Measurements from ENCODE around the gene PAK1IP1. TPM values are rescaled to one million over a fixed set of nuclear protein-coding genes. Genes with fewer than 3 reads are reported as not detected.
"Not testable (repeated sequence)": the region's sequence is repeated elsewhere in the genome, so short reads cannot be mapped to it uniquely, and the experiment has no call there.

PAK1IP1 gene
- total and polyA plus RNA-seq, 3 donors from 2014 or later: 9.5 to 12.5 (median 11.0) TPM

DNA sequence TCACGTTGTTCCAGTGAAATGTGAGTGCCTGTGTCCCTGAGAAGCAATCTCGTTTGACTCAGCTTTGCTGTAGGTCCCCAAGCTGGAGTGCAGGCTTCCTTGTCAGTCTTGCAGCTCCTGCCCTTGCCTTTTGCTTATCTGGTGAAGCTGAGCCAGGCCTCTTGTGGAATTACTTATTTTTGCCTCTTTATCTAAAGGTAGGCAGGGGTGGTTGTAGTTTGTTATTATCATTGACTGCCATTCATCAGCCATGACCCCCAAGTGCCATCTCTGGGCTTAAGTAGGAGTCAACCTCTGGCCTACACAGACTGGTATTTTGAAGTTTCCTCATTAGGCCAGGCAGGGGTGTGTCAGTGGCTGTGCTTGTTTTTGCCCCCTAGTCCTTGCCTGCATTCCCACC, 55.0 kb downstream of the PAK1IP1 start:
- Histone ChIP-seq H3K27ac (no peak overlapping the region), H3K36me3 (ENCODE audit: low read depth, missing control alignments) (no peaks in the 10 kb centered on the region), H3K27me3 (no peaks in the 10 kb centered on the region), H3K4me1 (peaks cover 23% of the 10 kb centered on the region), H3K4me3 (no peak overlapping the region), H3K9me3 (no peaks in the 10 kb centered on the region)
- intact Hi-C loops (cut with DNase I; ENCODE audit: low total_unique reads): loop anchor here (5.0 kb wide), 1 partner anchor 57 kb away; the partner anchor contains the start of genes C6orf52 and PAK1IP1
- DNase-seq: no peak
- TF ChIP-seq, protein P1, sequence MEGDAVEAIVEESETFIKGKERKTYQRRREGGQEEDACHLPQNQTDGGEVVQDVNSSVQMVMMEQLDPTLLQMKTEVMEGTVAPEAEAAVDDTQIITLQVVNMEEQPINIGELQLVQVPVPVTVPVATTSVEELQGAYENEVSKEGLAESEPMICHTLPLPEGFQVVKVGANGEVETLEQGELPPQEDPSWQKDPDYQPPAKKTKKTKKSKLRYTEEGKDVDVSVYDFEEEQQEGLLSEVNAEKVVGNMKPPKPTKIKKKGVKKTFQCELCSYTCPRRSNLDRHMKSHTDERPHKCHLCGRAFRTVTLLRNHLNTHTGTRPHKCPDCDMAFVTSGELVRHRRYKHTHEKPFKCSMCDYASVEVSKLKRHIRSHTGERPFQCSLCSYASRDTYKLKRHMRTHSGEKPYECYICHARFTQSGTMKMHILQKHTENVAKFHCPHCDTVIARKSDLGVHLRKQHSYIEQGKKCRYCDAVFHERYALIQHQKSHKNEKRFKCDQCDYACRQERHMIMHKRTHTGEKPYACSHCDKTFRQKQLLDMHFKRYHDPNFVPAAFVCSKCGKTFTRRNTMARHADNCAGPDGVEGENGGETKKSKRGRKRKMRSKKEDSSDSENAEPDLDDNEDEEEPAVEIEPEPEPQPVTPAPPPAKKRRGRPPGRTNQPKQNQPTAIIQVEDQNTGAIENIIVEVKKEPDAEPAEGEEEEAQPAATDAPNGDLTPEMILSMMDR (IDR thresholded peaks at IDR 0.05): no peak
- TF ChIP-seq POLR2A (IDR thresholded peaks at IDR 0.05): no peak
- 35 to 38% methylated on average over 2 of the region's 2 CpGs for WGBS, 2 donors

DNA sequence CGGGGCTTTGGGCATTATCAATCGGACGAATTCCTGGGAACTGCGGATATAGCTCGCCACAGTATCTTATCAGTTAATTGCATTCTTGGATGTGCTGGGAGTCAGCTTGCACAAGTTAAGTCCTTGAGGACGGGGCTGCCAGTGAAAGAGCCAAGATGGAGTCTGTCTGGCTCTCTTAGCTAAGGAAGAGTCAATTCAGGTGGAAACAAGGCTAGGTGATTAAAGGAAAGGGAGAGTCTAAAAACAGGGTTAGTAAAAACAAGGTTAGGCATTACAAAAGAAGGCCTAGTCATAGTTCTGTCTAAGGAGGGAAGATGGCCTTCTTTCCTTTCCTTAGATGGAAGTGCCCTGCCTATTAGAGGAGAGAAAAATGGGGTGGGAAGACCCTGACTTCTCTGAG, 55.8 kb downstream of the PAK1IP1 start:
- H3K9me3 ChIP-seq; intact Hi-C loops (cut with DNase I; ENCODE audit: low total_unique reads); DNase-seq; H3K27ac ChIP-seq; H3K27me3 ChIP-seq; H3K36me3 ChIP-seq (ENCODE audit: low read depth, missing control alignments); H3K4me3 ChIP-seq: not testable (repeated sequence)
- WGBS, 2 donors: 40 to 71% methylated on average over 6 of the region's 6 CpGs
- peaks cover 23% of the 10 kb centered on the region for H3K4me1 ChIP-seq

DNA sequence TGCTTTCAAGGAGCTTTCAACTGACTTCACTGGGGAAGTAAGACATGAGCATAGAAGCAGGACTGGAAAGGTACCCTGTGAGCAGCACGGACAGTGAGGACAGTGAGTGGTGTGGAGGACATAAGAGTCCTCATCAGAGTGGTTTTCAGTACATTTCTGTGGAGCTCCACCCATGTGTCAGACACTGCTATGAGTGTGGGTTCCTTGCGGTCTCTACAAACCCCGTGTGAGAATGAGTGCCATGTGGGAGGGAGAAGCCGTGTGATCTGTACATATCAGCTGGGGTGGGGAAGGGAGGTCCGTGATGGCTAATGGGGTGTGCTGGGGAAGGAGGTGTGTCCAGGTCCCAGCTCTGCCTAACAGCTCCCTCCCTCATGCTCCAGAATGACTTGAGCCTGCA, 57.0 kb downstream of the PAK1IP1 start:
- intact Hi-C loops (cut with DNase I; ENCODE audit: low total_unique reads); H3K9me3 ChIP-seq; H3K36me3 ChIP-seq (ENCODE audit: low read depth, missing control alignments); H3K4me3 ChIP-seq; H3K27me3 ChIP-seq; H3K27ac ChIP-seq; DNase-seq: not testable (repeated sequence)
- peaks cover 23% of the 10 kb centered on the region for H3K4me1 ChIP-seq
- WGBS, 2 donors: 71 to 73% methylated on average over 5 of the region's 5 CpGs

DNA sequence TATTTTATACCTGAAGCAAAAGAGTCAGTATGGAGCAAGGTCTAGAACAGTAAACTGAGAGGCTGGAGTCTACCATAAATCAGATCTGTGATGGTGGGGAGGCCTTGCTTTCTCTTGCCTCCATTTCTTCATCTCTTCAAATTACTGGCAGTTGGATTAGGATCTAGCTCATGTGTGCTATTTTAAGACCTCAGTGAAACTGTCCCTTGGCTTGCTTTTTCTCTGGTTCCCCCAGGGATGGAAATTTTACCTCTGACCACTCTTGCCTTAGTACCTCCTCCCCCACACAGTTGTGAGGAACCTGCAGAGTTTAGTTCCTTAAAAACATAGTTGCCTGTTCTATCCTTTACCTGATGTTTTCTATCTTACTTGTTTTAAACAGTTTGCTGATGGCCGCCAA, 61.3 kb downstream of the PAK1IP1 start:
- Histone ChIP-seq H3K9me3 (no peaks in the 10 kb centered on the region), H3K4me1 (no peaks in the 10 kb centered on the region), H3K36me3 (ENCODE audit: low read depth, missing control alignments) (no peaks in the 10 kb centered on the region), H3K27me3 (no peaks in the 10 kb centered on the region), H3K4me3 (no peak overlapping the region), H3K27ac (no peak overlapping the region)
- 89 to 95% methylated on average over 1 of the region's 1 CpG for WGBS, 2 donors
- intact Hi-C loops (cut with DNase I; ENCODE audit: low total_unique reads): no loop called here
- TF ChIP-seq, protein P1 (IDR thresholded peaks at IDR 0.05): no peak
- TF ChIP-seq POLR2A (IDR thresholded peaks at IDR 0.05): no peak
- no peak for DNase-seq

Small RNAs within 50 kb of the gene (small RNA-seq; reads per million reads assigned to genes)
- 0 reads per million in 2 donors for gene RF00019
- 0 reads per million in 2 donors for gene RNA5SP203

Other genes starting within 250 kb of the PAK1IP1 start
- gene GCNT2, start 173.6 kb upstream of the PAK1IP1 start, total RNA-seq: 10 to 100 TPM; 17.0 to 28.0 TPM
- gene GCNT2, start 173.6 kb upstream of the PAK1IP1 start, polyA plus RNA-seq (ENCODE audit: insufficient read depth, low read depth, low replicate concordance): 12.8 TPM
- gene C6orf52, start 356 bp upstream of the PAK1IP1 start, total RNA-seq: 10 to 100 TPM in 1 of 2 donors, 1 to 10 TPM in 1; 7.9 to 14.3 TPM
- gene C6orf52, start 356 bp upstream of the PAK1IP1 start, polyA plus RNA-seq (ENCODE audit: insufficient read depth, low read depth, low replicate concordance): 21.7 TPM
- gene TMEM14C, start 28.1 kb downstream of the PAK1IP1 start, total RNA-seq: 10 to 100 TPM; 71.3 to 83.4 TPM
- gene TMEM14C, start 28.1 kb downstream of the PAK1IP1 start, polyA plus RNA-seq (ENCODE audit: insufficient read depth, low read depth, low replicate concordance): 90.1 TPM
- gene TMEM14B, start 52.8 kb downstream of the PAK1IP1 start, total RNA-seq: 100 to 1,000 TPM in 1 of 2 donors, 10 to 100 TPM in 1; 91.7 to 106 TPM
- gene TMEM14B, start 52.8 kb downstream of the PAK1IP1 start, polyA plus RNA-seq (ENCODE audit: insufficient read depth, low read depth, low replicate concordance): 63.8 TPM
- 1 to 10 TPM; 5.3 to 9.4 TPM for gene MAK, start 143.6 kb downstream of the PAK1IP1 start, total RNA-seq
- 21.2 TPM for gene MAK, start 143.6 kb downstream of the PAK1IP1 start, polyA plus RNA-seq (ENCODE audit: insufficient read depth, low read depth, low replicate concordance)
- 1 to 10 TPM; 1.0 to 1.2 TPM for gene GCM2, start 187.1 kb downstream of the PAK1IP1 start, total RNA-seq
- 0.90 TPM for gene GCM2, start 187.1 kb downstream of the PAK1IP1 start, polyA plus RNA-seq (ENCODE audit: insufficient read depth, low read depth, low replicate concordance)
- 1 to 10 TPM; 6.9 to 8.7 TPM for gene SYCP2L, start 192.1 kb downstream of the PAK1IP1 start, total RNA-seq
- 5.4 TPM for gene SYCP2L, start 192.1 kb downstream of the PAK1IP1 start, polyA plus RNA-seq (ENCODE audit: insufficient read depth, low read depth, low replicate concordance)